Lung (tissue), 12 donors: ENCODE measurements around the gene U2SURP. TPM values are rescaled to one million over a fixed set of nuclear protein-coding genes. Genes with fewer than 3 reads are reported as not detected.

Source experiments
- ATAC-seq: fragments of 200-7000 bp; cut with Tn5 transposase; one replicate; pipeline ENCODE4 v1.9.1; 2020; ENCODE audit warnings: moderate number of reproducible peaks; ENCODE audit not compliant: insufficient read depth, low FRiP score
- DNase-seq, 3 donors: peaks; one replicate each; pipeline ENCODE4 v3.0.0-alpha.2; 2013 to 2017
- H3K27ac ChIP-seq, 2 donors: one replicate each; pipeline ENCODE4 v1.5.1; 2013; ENCODE audit warnings: mild to moderate bottlenecking in 2 of 2, moderate library complexity in 2 of 2, control low read depth in 1 of 2, inconsistent platforms in 1 of 2, low read depth in 1 of 2, low read length in 1 of 2
- H3K27me3 ChIP-seq, 3 donors: one replicate each; pipeline ENCODE4 v1.5.1; 2013; ENCODE audit warnings: low read length in 2 of 3; ENCODE audit not compliant: control insufficient read depth in 3 of 3, insufficient read depth in 3 of 3
- H3K36me3 ChIP-seq, 4 donors: one replicate each; pipeline ENCODE4 v1.5.1; 2013; ENCODE audit warnings: low read length in 4 of 4, mild to moderate bottlenecking in 1 of 4, moderate library complexity in 1 of 4; ENCODE audit not compliant: control insufficient read depth in 4 of 4, insufficient read depth in 4 of 4
- H3K4me1 ChIP-seq, 5 donors: one replicate each; pipeline ENCODE4 v1.5.1; 2013; ENCODE audit warnings: low read length in 5 of 5, mild to moderate bottlenecking in 2 of 5, moderate library complexity in 1 of 5; ENCODE audit not compliant: control insufficient read depth in 5 of 5, insufficient read depth in 5 of 5
- H3K4me3 ChIP-seq: one replicate; pipeline ENCODE4 v1.5.1; 2013; ENCODE audit warnings: mild to moderate bottlenecking, control low read depth, moderate library complexity
- H3K9ac ChIP-seq, 2 donors: one replicate each; pipeline ENCODE4 v1.5.1; 2013; ENCODE audit warnings: low read length in 2 of 2, control low read depth in 1 of 2; ENCODE audit not compliant: insufficient read depth in 1 of 2
- H3K9me3 ChIP-seq, 4 donors: one replicate each; pipeline ENCODE4 v1.5.1; 2013; ENCODE audit warnings: low read length in 3 of 4, mild to moderate bottlenecking in 1 of 4, moderate library complexity in 1 of 4; ENCODE audit not compliant: control insufficient read depth in 4 of 4, insufficient read depth in 3 of 4
- WGBS, 2 donors: extraction: QIAGEN DNeasy Blood & Tissue Kit; methylation state at CpG; one replicate each; pipeline ENCODE4 v1.1.7; 2013; 5-methylcytosine and 5-hydroxymethylcytosine counted together
- polyA plus RNA-seq, 2 donors: library from polyadenylated mRNA; stranded (reverse); fragments of 200-250 nt; gene quantifications; one replicate each; pipeline ENCODE4 v1.2.1, GENCODE V29; 2013
- total RNA-seq, 2 donors: library from RNA; depleted of rRNA in 1 of 2; stranded (reverse); fragments of >200 nt in 1 of 2; gene quantifications; one replicate each; pipeline ENCODE4 v1.2.1, GENCODE V29; 2014 to 2021
- TF ChIP-seq, protein P1 (sequence below): IDR thresholded peaks from 2 replicates; pipeline ENCODE4 v1.5.1; 2012; ENCODE audit warnings: mild to moderate bottlenecking; ENCODE audit errors: control extremely low read depth, extremely low read depth
- donor health status: control.
- donor health status: control.
- donor health status: Bipolar disorder and iron deficiency.
- donor health status: healthy.
- donor health status: DM: yes; HTN: yes; CAD: no.

The U2SURP gene
- total and polyA plus RNA-seq, 4 donors = 25.7 to 167 (median 46.2) TPM

DNA sequence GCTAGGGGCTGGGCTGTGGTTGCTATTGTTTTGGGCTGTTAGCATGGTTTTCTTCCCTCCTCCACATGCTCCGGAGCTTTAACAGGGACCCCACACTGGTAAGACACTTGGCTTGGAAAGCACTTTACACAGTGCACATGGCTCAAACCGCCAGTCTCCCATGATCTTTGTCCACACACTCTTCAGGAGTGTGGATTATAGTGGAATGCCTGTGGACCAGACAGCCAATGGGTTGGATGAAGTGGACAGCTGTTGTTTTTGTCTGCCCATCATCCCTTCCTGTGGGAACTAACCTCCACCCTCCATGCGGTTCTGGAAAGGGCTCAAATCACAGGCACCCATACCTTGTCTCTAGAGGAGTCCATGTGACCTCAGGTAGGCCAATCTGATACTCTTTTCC is 47.9 kb upstream of the U2SURP start:
- no peak for ATAC-seq
- no peaks in the 10 kb centered on the region for H3K27me3 ChIP-seq
- no peaks in the 10 kb centered on the region for H3K9me3 ChIP-seq

DNA sequence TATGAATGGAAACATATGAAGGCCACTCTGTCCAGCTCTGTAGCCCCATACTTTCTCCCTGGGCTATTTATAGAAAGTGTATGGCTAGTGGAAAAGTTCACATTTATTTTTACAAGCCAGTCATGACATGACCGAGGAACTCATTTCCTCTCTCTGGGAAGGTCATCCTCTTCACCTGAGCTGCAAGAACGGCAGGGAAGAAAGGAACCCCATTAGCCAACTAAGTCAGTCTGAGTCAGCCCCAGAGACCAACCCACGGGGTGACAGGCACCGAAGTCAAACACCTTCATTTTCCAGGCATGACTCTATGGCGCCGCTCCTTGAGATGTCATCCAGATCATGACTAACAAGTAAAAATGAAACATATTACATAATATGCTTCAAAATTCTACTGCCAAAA is 42.7 kb upstream of the U2SURP start:
- Histone ChIP-seq H3K4me1 (peaks cover 0 to 6% (median 3%) of the 10 kb centered on the region in 5 donors), H3K9ac (no peak overlapping the region), H3K36me3 (no peaks in the 10 kb centered on the region), H3K9me3 (peaks cover 0 to 8% (median 0%) of the 10 kb centered on the region in 4 donors), H3K27ac (peak overlapping the region in 1 of 2 donors; percentile 75), H3K27me3 (peaks cover 4 to 14% (median 8%) of the 10 kb centered on the region in 3 donors), H3K4me3 (no peak overlapping the region)
- TF ChIP-seq, protein P1, sequence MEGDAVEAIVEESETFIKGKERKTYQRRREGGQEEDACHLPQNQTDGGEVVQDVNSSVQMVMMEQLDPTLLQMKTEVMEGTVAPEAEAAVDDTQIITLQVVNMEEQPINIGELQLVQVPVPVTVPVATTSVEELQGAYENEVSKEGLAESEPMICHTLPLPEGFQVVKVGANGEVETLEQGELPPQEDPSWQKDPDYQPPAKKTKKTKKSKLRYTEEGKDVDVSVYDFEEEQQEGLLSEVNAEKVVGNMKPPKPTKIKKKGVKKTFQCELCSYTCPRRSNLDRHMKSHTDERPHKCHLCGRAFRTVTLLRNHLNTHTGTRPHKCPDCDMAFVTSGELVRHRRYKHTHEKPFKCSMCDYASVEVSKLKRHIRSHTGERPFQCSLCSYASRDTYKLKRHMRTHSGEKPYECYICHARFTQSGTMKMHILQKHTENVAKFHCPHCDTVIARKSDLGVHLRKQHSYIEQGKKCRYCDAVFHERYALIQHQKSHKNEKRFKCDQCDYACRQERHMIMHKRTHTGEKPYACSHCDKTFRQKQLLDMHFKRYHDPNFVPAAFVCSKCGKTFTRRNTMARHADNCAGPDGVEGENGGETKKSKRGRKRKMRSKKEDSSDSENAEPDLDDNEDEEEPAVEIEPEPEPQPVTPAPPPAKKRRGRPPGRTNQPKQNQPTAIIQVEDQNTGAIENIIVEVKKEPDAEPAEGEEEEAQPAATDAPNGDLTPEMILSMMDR = no peak
- ATAC-seq = no peak
- WGBS, 2 donors = 69 to 73% methylated on average over 6 of the region's 6 CpGs
- no peak for DNase-seq

More for the DNA sequence above, 47.9 kb upstream of the U2SURP start:
- TF ChIP-seq, protein P1 = no peak
- Histone ChIP-seq H3K4me1 (peaks cover 0 to 12% (median 0%) of the 10 kb centered on the region in 5 donors), H3K27ac (no peak overlapping the region), H3K4me3 (no peak overlapping the region), H3K36me3 (no peaks in the 10 kb centered on the region), H3K9ac (no peak overlapping the region)
- DNase-seq = no peak
- WGBS, 2 donors = 86 to 94% methylated on average over 3 of the region's 3 CpGs

DNA sequence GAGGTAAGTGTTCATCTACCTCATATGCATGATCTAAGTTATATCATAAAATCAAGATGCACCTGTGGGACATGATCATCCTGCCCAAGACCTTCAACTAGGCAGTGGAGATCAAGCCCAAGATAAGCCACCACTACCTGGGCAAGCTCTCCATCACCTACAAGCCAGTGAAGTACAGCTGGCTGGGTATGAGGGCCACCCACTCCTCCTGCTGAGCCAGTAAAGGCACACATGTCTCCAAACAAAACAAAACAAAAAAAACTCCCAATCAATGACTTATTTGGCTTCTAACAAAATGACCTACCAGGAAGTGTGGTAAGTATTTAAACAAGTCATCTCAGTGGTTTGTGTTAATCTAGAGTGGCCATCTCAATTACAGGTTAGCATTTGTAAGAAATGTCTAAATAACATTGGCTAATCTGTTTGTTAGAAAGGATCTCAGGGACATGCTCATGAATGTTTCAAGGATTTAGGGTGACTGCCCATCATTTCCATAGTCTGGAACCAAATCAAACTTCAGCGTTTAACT is 41.0 kb upstream of the U2SURP start:
- DNase-seq (no peak), ATAC-seq (no peak)
- no peak overlapping the region for H3K4me3 ChIP-seq
- H3K27ac ChIP-seq = peak overlapping the region in 1 of 2 donors; percentile 33
- H3K36me3 ChIP-seq = no peaks in the 10 kb centered on the region
- TF ChIP-seq, protein P1 = no peak
- peaks cover 0 to 9% (median 0%) of the 10 kb centered on the region in 5 donors for H3K4me1 ChIP-seq
- peaks cover 0 to 8% (median 0%) of the 10 kb centered on the region in 4 donors for H3K9me3 ChIP-seq
- WGBS, 2 donors = 76 to 88% methylated on average over 1 of the region's 1 CpG
- H3K9ac ChIP-seq = no peak overlapping the region
- H3K27me3 ChIP-seq = peaks cover 4 to 27% (median 17%) of the 10 kb centered on the region in 3 donors

DNA sequence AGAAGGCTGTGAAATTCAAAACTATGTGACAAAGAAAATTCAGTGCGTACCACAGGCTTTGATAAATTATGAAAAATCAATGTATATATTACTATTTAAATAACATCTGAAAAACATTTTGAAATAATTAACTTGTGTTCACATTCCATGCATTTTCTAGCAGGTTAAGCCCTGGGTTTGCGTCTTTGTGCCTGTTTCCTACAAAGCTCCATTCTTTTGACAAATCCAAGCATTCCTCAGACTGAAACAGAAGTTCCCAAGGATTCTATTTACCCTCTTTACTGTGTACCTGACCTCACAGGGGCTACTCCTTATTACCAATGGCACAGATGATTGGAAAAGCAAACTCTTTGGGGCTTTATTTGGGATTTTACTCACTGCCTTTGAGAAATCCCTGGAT is 39.8 kb upstream of the U2SURP start:
- TF ChIP-seq, protein P1 = no peak
- Histone ChIP-seq H3K27ac (no peak overlapping the region), H3K27me3 (peaks cover 4 to 37% (median 24%) of the 10 kb centered on the region in 3 donors), H3K9me3 (peaks cover 0 to 8% (median 0%) of the 10 kb centered on the region in 4 donors), H3K9ac (no peak overlapping the region), H3K4me1 (peaks cover 0 to 9% (median 0%) of the 10 kb centered on the region in 5 donors), H3K36me3 (no peaks in the 10 kb centered on the region), H3K4me3 (no peak overlapping the region)
- DNase-seq (no peak), ATAC-seq (no peak)
- 83 to 89% methylated on average over 2 of the region's 2 CpGs for WGBS, 2 donors
